SIG-M5 (cell line): ENCODE data around the gene GNG8.

ENCODE experiments used
- DNase-seq: peaks from one replicate; lab custom pipeline; 2025; lab: John Stamatoyannopoulos, UW

Gene GNG8

DNA sequence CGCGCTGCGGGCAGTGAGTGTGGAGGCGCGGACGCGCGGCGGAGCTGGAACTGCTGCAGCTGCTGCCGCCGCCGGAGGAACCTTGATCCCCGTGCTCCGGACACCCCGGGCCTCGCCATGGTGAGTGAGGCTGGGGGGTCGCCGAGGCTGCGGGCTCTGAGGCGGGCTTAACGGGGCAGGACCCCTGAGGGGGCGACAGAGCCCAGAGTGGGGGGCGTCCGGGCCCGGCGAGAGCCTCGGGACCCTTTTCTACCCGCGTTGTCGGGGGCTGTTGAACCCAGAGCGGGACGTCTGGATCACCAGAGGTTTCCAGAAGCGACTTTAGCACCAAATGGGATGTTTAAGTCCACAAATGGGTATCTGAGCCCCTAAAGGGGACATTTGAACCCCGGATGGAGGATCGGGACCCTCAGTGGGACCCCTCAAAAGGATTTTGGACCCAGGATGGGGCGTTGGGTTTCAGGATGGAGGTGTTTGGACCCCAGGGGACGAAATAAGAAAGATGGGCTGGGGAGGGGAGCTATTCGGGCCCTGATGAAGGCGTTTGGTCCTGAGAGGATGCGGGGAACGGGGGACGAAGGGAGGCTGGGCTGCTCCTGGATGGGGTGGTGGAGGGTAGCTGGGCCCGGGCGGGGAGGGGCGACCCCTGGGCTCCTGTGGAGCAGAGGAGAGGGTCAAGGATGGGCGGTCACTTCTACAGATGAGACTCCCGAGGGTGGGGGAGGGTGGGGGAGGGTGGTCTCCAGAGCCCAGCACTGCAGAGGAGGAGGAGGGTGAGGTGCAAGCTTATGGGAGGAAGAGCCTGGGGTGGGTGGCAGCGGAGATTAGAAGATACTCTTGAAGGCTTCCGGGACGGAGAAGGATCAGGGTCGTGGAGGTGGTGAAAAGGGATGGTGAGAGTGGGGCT is 34.4 kb downstream of the GNG8 start, which contains the start of gene CALM3:
TSS of gene CALM3 (plus strand) at position 13 of the 907 bp plus-strand sequence. CDS start at position 118, 105 bp downstream.
- no peak for DNase-seq

DNA sequence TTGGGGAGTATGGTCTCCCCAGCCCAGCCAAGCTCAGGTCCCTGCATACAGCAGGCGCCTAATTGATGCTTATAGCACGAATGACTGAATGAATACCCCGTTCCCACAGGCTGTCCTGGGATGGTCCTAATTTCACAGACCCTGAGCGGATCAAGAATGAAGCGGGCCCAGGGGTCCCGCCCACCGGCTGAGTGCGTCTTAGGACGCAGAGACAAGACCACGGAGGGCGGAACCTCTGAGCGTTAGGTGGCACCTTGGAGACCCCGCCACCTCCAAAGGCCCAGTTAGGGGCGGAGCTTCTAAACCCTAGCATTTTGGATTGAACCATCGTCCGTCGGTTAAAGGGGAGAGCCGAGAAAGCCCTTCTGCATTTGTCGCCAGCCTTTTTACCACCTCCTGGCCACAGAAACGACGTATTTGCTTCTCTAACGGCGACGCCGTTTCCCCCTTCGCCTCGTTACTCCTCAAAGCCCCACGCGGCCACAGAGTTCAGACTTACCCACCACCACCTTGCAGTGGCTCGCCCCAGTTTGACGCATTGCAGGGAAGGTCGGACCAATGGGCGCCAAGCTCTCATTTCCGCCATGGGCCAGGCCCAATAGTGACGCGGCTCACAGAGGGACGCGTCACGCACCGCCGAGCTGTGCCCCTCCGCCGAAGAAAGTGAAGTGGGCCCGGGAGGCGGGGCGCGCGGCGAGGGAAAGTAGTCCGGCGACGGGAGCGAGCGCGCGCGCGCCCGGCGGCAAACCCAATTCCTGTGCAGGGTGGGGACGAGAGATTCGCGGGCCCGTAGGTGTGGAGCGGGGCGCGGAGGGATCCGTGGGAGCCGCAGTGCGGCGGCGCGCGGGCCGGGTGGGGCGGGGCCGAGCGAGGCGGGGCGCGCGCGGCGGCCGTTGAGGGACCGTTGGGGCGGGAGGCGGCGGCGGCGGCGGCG is 35.4 kb downstream of the GNG8 start:
- DNase-seq = no peak

DNA sequence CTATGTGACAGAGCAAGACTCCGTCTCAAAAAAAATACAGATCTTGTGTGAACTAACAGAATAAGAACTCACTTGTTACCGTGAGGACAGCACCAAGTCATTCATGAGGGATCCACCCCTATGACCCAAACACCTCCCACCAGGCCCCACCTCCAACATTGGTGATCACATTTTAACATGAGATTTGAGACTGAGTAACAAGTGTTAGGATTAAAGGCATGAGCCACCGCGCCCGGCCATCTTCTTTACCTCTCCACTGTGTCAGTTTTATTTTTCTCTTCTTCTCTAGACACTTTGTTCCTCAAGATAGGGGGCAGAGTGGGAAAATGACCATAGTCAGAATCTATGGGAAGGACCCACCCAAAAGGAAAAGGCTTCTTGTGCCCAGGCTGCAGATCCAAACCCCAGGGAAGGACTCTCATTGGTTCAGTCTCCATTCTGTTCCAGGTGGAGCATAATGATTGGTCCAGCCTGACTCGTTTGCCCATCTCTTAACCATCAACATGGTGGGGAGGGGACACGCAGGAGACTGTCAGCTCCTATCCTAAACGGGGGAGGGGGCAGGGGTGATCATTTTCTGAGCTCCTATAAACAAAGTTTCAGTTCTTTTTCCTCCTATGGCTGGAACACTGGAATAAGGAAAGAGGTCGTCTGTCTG is 36.2 kb downstream of the GNG8 start:
- DNase-seq = no peak

DNA sequence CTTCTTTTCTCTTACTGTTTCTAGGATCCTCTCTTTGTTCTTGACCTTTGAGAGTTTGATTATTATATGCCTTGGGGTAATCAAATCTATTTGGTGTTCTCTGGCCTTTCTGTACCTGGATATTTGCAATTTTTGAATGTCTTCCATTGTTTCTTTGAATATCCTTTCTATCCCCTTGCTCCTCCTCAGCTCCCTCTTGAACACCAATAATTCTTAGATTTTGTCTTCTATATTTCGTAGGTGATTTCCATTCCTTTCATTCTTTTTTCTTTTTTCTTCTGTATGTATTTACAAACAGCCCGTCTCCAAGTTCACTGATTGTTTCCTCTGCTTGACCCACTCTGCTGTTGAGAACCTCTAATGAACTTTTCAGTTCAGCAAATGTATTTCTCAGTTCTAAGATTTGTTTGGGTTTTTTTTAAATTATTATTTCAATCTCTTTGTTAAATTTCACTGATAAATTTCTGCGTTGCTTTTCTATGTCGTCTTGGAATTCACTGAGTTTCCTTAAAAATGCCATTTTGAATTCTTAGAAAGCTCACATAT is 37.6 kb downstream of the GNG8 start:
- DNase-seq = no peak

DNA sequence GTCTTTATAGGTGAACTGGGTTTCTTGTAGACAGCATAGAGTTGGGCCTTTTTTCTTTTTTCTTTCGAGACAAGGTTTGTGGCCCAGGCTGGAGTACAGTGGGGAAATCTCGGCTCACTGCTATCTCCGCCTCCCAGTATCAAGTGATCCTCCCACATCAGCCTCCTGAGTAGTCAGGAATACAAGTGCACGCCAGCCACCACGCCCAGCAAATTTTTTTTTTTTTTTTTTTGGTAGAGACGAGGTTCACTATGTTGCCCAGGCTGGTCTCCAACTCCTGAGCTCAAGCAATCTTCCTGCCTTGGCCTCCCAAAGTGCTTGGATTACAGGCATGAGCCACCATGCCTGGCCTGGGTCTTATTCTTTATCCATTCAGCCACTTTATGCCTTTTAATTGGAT is 40.0 kb downstream of the GNG8 start:
- DNase-seq = no peak

DNA sequence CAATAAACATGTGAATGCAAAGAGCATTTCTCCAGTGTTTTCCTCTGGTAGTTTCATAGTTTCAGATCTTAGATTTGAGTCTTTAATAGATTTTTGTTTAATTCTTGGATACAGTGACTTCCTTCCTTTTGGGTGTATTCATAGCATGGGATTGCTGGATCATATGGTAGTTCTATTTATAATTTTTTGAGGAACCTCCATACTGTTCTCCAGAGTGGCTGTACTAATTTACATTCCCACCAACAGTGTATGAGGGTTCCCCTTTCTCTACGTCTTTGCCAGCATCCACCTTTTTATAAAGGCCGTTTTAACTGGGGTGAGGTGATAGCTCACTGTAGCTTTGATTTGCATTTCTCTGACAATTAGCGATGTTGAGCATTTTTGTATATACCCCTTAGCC is 44.1 kb downstream of the GNG8 start:
- no peak for DNase-seq

DNA sequence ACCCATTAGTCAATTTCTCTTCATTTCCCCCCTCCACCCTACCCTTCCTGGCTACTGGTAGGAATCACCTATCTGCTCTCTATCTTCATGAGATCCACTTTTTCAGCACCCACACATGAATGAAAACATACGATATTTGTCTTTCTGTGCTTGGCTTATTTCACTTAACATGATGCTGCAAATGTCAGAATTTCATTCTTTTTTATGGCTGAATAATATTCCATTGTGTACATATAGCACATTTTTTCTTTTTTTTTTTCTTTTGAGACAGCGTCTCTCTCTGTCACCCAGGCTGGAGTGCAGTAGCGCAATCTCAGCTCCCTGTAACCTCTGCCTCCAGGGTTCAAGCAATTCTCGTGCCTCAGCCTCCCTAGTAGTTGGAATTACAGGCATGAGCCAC is 44.7 kb downstream of the GNG8 start:
- DNase-seq = no peak

DNA sequence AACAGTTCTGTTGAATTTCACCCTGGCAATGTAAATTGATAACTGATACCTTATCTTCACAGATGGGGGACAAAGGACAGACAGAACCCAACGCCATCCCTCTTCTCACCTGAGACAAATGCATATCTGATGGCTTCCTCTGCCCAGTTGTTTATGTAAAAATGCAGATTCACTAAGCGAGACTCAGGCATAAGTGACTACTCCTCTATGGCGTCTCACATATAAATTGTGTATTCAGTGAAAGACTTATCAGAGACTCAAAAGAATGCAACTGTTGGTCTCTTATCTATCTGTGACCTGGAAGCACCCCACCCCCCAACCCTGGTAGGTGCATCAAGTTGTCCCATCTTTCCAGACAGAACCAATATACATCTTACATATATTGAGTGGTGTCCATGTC is 48.1 kb downstream of the GNG8 start:
- DNase-seq = no peak

DNA sequence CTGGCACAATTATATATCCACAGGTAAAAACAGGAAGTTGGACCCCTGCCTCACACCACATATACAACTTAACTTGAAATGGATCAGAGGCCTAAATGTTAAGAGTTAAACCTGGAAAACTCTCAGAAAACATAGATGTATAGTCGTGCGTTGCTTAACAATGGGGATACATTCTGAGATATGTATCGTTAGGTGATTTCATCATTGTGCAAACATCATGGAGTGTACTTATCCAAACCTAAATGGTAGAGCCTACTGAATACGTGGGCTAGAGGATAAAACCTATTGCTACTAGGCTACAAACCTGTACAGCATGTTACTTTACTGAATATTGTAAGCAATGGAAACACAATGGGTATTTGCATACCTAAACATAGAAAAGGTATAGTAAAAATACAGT is 49.7 kb downstream of the GNG8 start:
- no peak for DNase-seq

DNA sequence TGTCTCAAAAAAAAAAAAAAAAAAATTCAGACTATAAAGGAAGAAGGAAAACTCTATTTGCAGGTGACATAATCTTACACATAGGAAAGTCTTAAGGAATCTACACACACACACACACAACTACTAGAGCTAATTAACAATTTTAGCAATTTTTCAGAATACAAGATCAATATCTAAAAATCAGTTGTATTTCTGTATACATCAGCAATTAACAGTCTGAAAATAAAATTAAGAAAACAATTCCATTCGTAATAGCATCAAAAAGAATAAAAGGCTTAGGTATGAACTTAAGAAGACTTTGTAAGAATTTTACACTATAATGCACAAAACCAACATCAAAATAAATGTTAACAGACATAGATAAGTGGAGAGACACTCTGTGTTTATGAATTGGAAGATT is 50.5 kb downstream of the GNG8 start:
- no peak for DNase-seq
